ENCODE measurements around the gene DENND6B.

GRCh38 chr22:50302041-50302541, 24.7 kb downstream of the DENND6B start:
- TF ChIP-seq POLR2AphosphoS5 (IDR thresholded peaks at IDR 0.05; ENCODE audit: low read depth, low read length) (no peak), POLR2A (IDR thresholded peaks at IDR 0.05; ENCODE audit: low read depth, low read length) (no peak)

All from GM12891 (cell line).